Neural cell (in vitro differentiated cells): ENCODE measurements around the gene MEFV.

Experiments used
- CTCF ChIP-seq: fragments of 450-650 bp; IDR thresholded peaks from 2 replicates; pipeline ENCODE4 v1.5.1; 2014; ENCODE audit warnings: antibody characterized with exemption, mild to moderate bottlenecking, moderate library complexity; ENCODE audit not compliant: poor library complexity, severe bottlenecking
- EZH2 ChIP-seq: fragments of 200-600, 300-800 bp; shearing (Covaris generic), sonication (generic); IDR thresholded peaks from 2 replicates; pipeline ENCODE4 v1.6.1; 2014; ENCODE audit warnings: antibody characterized with exemption, low read length, borderline replicate concordance, mild to moderate bottlenecking; ENCODE audit not compliant: insufficient read depth, poor library complexity, severe bottlenecking
- POLR2AphosphoS5 ChIP-seq: IDR thresholded peaks from 2 replicates; pipeline ENCODE4 v1.6.1; 2012
- RAD21 ChIP-seq: fragments of 450-650 bp; conservative IDR thresholded peaks from 2 replicates; pipeline ENCODE4 v1.6.1; 2014; ENCODE audit warnings: antibody characterized with exemption, mild to moderate bottlenecking, moderate library complexity
- SMC3 ChIP-seq: fragments of 450-650 bp; conservative IDR thresholded peaks from 2 replicates; pipeline ENCODE4 v1.6.1; 2014; ENCODE audit warnings: antibody characterized with exemption, mild to moderate bottlenecking, moderate library complexity; ENCODE audit not compliant: poor library complexity

- no peak for TF ChIP-seq RAD21
- TF ChIP-seq CTCF = no peak
- TF ChIP-seq SMC3 = no peak
- no peak for TF ChIP-seq POLR2AphosphoS5
- TF ChIP-seq EZH2 = no peak
These were observed 35.6 kb downstream of the MEFV start for GRCh38 chr16:3220839-3221238.
